Caco-2 (cell line): ENCODE data around the gene VTI1A. TPM values are rescaled to one million over a fixed set of nuclear protein-coding genes. Genes with fewer than 3 reads are reported as not detected.
A peak's percentile ranks its signal among the peaks of the same experiment; 100 is the strongest.
"Not testable (repeated sequence)": the region's sequence is repeated elsewhere in the genome, so short reads cannot be mapped to it uniquely, and the experiment has no call there.

Experiments
- BruUV-seq: library from RNA; stranded (reverse); fragments of 400-500 nt; replicated peaks from 2 replicates; lab custom pipeline; 2021; lab: Mats Ljungman, UMichigan
- CTCF ChIA-PET: fragments of 300-600 bp; sonication (Branson Sonifier 250); formaldehyde crosslinking; loops from one replicate; lab custom pipeline; 2022; ENCODE audit warnings: antibody characterized with exemption; lab: Charles Lee
- POLR2A ChIA-PET: fragments of 300-600 bp; sonication (Branson Sonifier 250); formaldehyde crosslinking; loops from one replicate; lab custom pipeline; 2022; ENCODE audit warnings: antibody characterized with exemption; lab: Charles Lee
- DNase-seq, 2 experiments: peaks; one replicate each; pipeline versions ENCODE4 v3.0.0 to v3.0.0-alpha.2; 2020 to 2022
- H3K27me3 ChIP-seq: replicated peaks from 2 replicates; pipeline ENCODE4 v1.6.0; 2011; ENCODE audit warnings: low read length; ENCODE audit not compliant: control insufficient read depth, insufficient read depth
- H3K36me3 ChIP-seq: 2 replicates; pipeline ENCODE4 v1.5.1; 2011; ENCODE audit warnings: low read length; ENCODE audit not compliant: control insufficient read depth, insufficient read depth
- H3K4me1 ChIP-seq: fragments of 250-450 bp; sonication (Bioruptor Pico); 2 replicates; pipeline ENCODE4 v1.5.1; 2020; ENCODE audit warnings: mild to moderate bottlenecking
- H3K4me3 ChIP-seq: 2 replicates; pipeline ENCODE4 v1.5.1; 2011; ENCODE audit warnings: low read depth, mild to moderate bottlenecking, control low read depth, low read length
- H3K9me3 ChIP-seq: fragments of 250-450 bp; sonication (Bioruptor Pico); 2 replicates; pipeline ENCODE4 v1.5.1; 2020; ENCODE audit warnings: mild to moderate bottlenecking, moderate library complexity
- H3K27ac Mint-ChIP-seq: one replicate; pipeline ENCODE4 v1.8.0; 2022; ENCODE audit warnings: mixed read lengths; ENCODE audit not compliant: unreplicated experiment
- H3K27me3 Mint-ChIP-seq: one replicate; pipeline ENCODE4 v1.8.0; 2022; ENCODE audit warnings: mixed read lengths; ENCODE audit not compliant: insufficient read depth, unreplicated experiment
- H3K36me3 Mint-ChIP-seq: one replicate; pipeline ENCODE4 v1.8.0; 2022; ENCODE audit warnings: mild to moderate bottlenecking, mixed read lengths; ENCODE audit not compliant: insufficient read depth, unreplicated experiment
- H3K4me1 Mint-ChIP-seq: one replicate; pipeline ENCODE4 v1.8.0; 2022; ENCODE audit warnings: low read depth, mixed read lengths; ENCODE audit not compliant: unreplicated experiment
- H3K4me3 Mint-ChIP-seq: one replicate; pipeline ENCODE4 v1.8.0; 2022; ENCODE audit warnings: mild to moderate bottlenecking, moderate library complexity, mixed read lengths; ENCODE audit not compliant: unreplicated experiment
- H3K9me3 Mint-ChIP-seq: one replicate; pipeline ENCODE4 v1.8.0; 2022; ENCODE audit warnings: mixed read lengths; ENCODE audit not compliant: unreplicated experiment
- intact Hi-C: fragments of 100-400 bp; cut with micrococcal nuclease; formaldehyde crosslinking; loops from one replicate; pipeline ENCODE4 v1.10.0; 2022; ENCODE audit not compliant: unreplicated experiment
- total RNA-seq: library from RNA; stranded (reverse); gene quantifications from 2 replicates; pipeline ENCODE4 v1.2.3, GENCODE V29; 2022
- TF ChIP-seq, protein P1 (sequence below), 2 experiments: fragments of 200-600 bp in 1 of 2; IDR thresholded peaks; 1 replicate in 1 of 2; 2 replicates in 1 of 2; pipeline versions ENCODE4 v1.5.1 to v1.8.0; 2011 to 2022; ENCODE audit warnings: antibody characterized with exemption in 1 of 2, control low read depth in 1 of 2, inconsistent platforms in 1 of 2, low read depth in 1 of 2, low read length in 1 of 2, mild to moderate bottlenecking in 1 of 2, moderate library complexity in 1 of 2; ENCODE audit not compliant: insufficient read depth in 1 of 2, severe bottlenecking in 1 of 2, unreplicated experiment in 1 of 2

The VTI1A gene
- total RNA-seq, 1 experiment from 2014 or later: 45.6 TPM

GRCh38 chr10:112461029-112461887 lies 14.2 kb downstream of the VTI1A start:
- TSS peak; percentile 33 for BruUV-seq
- ChIA-PET CTCF (interaction anchor here (0.9 kb wide), 1 partner anchor 11 kb away, joined by 3 read pairs; no protein-coding TSS in a partner anchor), POLR2A (interaction anchor here (0.5 kb wide), 1 partner anchor 14 kb away, joined by 3 read pairs; the partner anchor contains the start of genes VTI1A and ZDHHC6)
- Histone ChIP-seq H3K4me1 (no peaks in the 10 kb centered on the region), H3K9me3 (no peaks in the 10 kb centered on the region), H3K36me3 (no peaks in the 10 kb centered on the region), H3K4me3 (no peak overlapping the region), H3K27me3 (no peaks in the 10 kb centered on the region)
- no peaks in the 10 kb centered on the region for H3K4me1 Mint-ChIP-seq
- DNase-seq: peak in 1 of 2 experiments; percentile 71
- H3K36me3 Mint-ChIP-seq: peaks cover 24% of the 10 kb centered on the region
- no peaks in the 10 kb centered on the region for H3K27me3 Mint-ChIP-seq
- H3K27ac Mint-ChIP-seq: peak overlapping the region; percentile 78
- intact Hi-C loops: no loop called here
- H3K4me3 Mint-ChIP-seq: no peak overlapping the region
- TF ChIP-seq, protein P1, sequence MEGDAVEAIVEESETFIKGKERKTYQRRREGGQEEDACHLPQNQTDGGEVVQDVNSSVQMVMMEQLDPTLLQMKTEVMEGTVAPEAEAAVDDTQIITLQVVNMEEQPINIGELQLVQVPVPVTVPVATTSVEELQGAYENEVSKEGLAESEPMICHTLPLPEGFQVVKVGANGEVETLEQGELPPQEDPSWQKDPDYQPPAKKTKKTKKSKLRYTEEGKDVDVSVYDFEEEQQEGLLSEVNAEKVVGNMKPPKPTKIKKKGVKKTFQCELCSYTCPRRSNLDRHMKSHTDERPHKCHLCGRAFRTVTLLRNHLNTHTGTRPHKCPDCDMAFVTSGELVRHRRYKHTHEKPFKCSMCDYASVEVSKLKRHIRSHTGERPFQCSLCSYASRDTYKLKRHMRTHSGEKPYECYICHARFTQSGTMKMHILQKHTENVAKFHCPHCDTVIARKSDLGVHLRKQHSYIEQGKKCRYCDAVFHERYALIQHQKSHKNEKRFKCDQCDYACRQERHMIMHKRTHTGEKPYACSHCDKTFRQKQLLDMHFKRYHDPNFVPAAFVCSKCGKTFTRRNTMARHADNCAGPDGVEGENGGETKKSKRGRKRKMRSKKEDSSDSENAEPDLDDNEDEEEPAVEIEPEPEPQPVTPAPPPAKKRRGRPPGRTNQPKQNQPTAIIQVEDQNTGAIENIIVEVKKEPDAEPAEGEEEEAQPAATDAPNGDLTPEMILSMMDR (IDR thresholded peaks at IDR 0.05; ENCODE audit: insufficient read depth in 1 of 2, low read depth in 1 of 2, low read length in 1 of 2, severe bottlenecking in 1 of 2, unreplicated experiment in 1 of 2): no peak
- H3K9me3 Mint-ChIP-seq: no peaks in the 10 kb centered on the region

DNA sequence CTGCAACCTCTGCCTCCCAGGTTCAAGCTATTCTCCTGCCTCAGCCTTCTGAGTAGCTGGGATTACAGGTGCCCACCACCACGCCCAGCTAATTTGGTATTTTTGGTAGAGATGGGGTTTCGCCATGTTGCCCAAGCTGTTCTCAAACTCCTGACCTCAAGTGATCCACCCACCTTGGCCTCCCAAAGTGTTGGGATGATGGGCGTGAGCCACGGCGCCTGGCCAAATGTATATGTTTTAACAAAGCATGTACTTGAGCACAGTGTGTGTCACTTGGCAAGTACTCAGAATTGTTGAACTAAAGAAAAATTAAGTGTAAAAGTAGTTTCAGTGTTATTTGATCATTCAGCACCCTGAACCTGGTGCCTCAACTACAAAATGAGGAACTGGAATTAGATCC lies 17.1 kb downstream of the VTI1A start:
- H3K27me3 Mint-ChIP-seq, H3K4me1 ChIP-seq, H3K27ac Mint-ChIP-seq, H3K36me3 ChIP-seq, BruUV-seq, H3K4me3 Mint-ChIP-seq, H3K9me3 ChIP-seq, H3K4me1 Mint-ChIP-seq, H3K27me3 ChIP-seq, CTCF ChIA-PET, H3K4me3 ChIP-seq, POLR2A ChIA-PET, intact Hi-C loops, DNase-seq, H3K9me3 Mint-ChIP-seq: not testable (repeated sequence)
- peaks cover 24% of the 10 kb centered on the region for H3K36me3 Mint-ChIP-seq

DNA sequence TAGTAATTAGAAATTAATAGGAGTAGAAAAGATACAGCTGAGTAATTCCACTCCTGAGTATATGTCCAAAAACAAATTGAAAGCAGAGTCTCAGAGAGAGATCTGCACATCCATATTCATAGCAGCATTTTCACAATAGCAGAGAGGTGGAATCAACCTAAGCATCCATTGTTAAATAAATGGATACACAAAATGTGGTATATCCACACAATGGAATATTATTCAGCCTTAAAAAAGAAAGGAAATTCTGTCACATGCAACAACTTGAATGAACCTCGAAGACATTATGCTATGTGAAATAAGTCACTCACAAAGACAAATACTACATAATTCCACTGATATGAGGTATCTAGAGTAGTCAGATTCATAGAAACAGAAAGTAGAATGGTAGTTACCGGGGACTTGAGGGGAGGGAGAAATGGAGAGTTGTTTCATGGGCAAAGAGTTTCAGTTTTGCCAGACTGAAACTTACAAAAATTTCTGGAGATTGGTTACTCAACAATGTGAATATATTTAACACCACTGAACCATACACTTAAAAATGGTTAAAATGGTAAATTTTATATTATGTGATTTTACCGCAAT lies 18.4 kb downstream of the VTI1A start:
- Mint-ChIP-seq H3K27ac (no peak overlapping the region), H3K4me3 (no peak overlapping the region), H3K27me3 (no peaks in the 10 kb centered on the region), H3K36me3 (peaks cover 24% of the 10 kb centered on the region), H3K9me3 (no peaks in the 10 kb centered on the region), H3K4me1 (no peaks in the 10 kb centered on the region)
- ChIA-PET CTCF (no interaction called here), POLR2A (no interaction called here)
- Histone ChIP-seq H3K4me3 (no peak overlapping the region), H3K4me1 (no peaks in the 10 kb centered on the region), H3K9me3 (no peaks in the 10 kb centered on the region), H3K27me3 (no peaks in the 10 kb centered on the region), H3K36me3 (no peaks in the 10 kb centered on the region)
- no TSS peak for BruUV-seq
- intact Hi-C loops: no loop called here
- TF ChIP-seq, protein P1 (IDR thresholded peaks at IDR 0.05; ENCODE audit: insufficient read depth in 1 of 2, low read depth in 1 of 2, low read length in 1 of 2, severe bottlenecking in 1 of 2, unreplicated experiment in 1 of 2): no peak
- no peak for DNase-seq
